HEK293 (cell line): ENCODE data around the gene CACNB2.

Experiments used
- CTCF ChIA-PET: fragments of 350-600 bp; formaldehyde crosslinking; extraction: SDS; loops from one replicate; lab custom pipeline; 2021; ENCODE audit warnings: antibody characterized with exemption; lab: Yijun Ruan, JAX
- POLR2A ChIA-PET: fragments of 300-600 bp; formaldehyde crosslinking; extraction: SDS; loops from one replicate; lab custom pipeline; 2020; ENCODE audit warnings: antibody characterized with exemption, inconsistent platforms; lab: Yijun Ruan, JAX
- H3K27ac ChIP-seq: fragments of 200-500 bp; sonication (Bioruptor generic); 2 replicates; pipeline ENCODE4 v1.5.1; 2014; ENCODE audit warnings: low read depth, low read length, control low read depth, inconsistent platforms; ENCODE audit errors: extremely low read depth
- H3K36me3 ChIP-seq, 2 experiments: fragments of 200-500 bp in 1 of 2; sonication (Bioruptor generic) in 1 of 2; 1 replicate in 1 of 2; 2 replicates in 1 of 2; pipeline ENCODE4 v1.5.1; 2014 to 2017; ENCODE audit warnings: inconsistent platforms in 2 of 2, low read length in 2 of 2; ENCODE audit not compliant: control insufficient read depth in 2 of 2, insufficient read depth in 1 of 2
- H3K4me1 ChIP-seq: fragments of 200-500 bp; sonication (Bioruptor generic); 2 replicates; pipeline ENCODE4 v1.5.1; 2014; ENCODE audit warnings: mild to moderate bottlenecking, low read length, inconsistent platforms; ENCODE audit not compliant: control insufficient read depth, insufficient read depth
- H3K4me3 ChIP-seq: 2 replicates; pipeline ENCODE4 v1.5.1; 2011; ENCODE audit warnings: low read depth, mild to moderate bottlenecking, control low read depth, low read length, moderate library complexity
- H3K9me3 ChIP-seq: fragments of 200-500 bp; sonication (Bioruptor generic); 2 replicates; pipeline ENCODE4 v1.5.1; 2014; ENCODE audit warnings: low read depth, low read length, inconsistent platforms; ENCODE audit not compliant: control insufficient read depth, insufficient read depth
- GLI4 ChIP-seq: fragments of 450-650 bp; formaldehyde crosslinking; IDR thresholded peaks from 2 replicates; pipeline ENCODE4 v1.5.1; 2016; ENCODE audit warnings: missing biosample characterization, missing genetic modification characterization
- OSR2 ChIP-seq: fragments of 450-650 bp; formaldehyde crosslinking; IDR thresholded peaks from 2 replicates; pipeline ENCODE4 v1.5.1; 2016; ENCODE audit warnings: missing biosample characterization, missing genetic modification characterization
- OVOL3 ChIP-seq: fragments of 450-650 bp; formaldehyde crosslinking; IDR thresholded peaks from 2 replicates; pipeline ENCODE4 v1.5.1; 2016; ENCODE audit warnings: missing biosample characterization, missing genetic modification characterization
- PATZ1 ChIP-seq: fragments of 450-650 bp; formaldehyde crosslinking; IDR thresholded peaks from 2 replicates; pipeline ENCODE4 v1.5.1; 2016; ENCODE audit warnings: missing biosample characterization, missing genetic modification characterization
- PRDM1 ChIP-seq: fragments of 450-650 bp; formaldehyde crosslinking; IDR thresholded peaks from 2 replicates; pipeline ENCODE4; 2016; ENCODE audit warnings: missing biosample characterization, missing genetic modification characterization
- SP3 ChIP-seq: fragments of 450-650 bp; formaldehyde crosslinking; IDR thresholded peaks from 2 replicates; pipeline ENCODE4 v1.5.1; 2016; ENCODE audit warnings: missing biosample characterization, missing genetic modification characterization
- SP7 ChIP-seq: fragments of 450-650 bp; formaldehyde crosslinking; IDR thresholded peaks from 2 replicates; pipeline ENCODE4 v1.5.1; 2016; ENCODE audit warnings: missing biosample characterization, missing genetic modification characterization
- ZNF169 ChIP-seq: fragments of 450-650 bp; formaldehyde crosslinking; IDR thresholded peaks from 2 replicates; pipeline ENCODE4 v1.5.1; 2016; ENCODE audit warnings: missing biosample characterization, missing genetic modification characterization
- ZNF202 ChIP-seq: fragments of 450-650 bp; formaldehyde crosslinking; IDR thresholded peaks from 2 replicates; pipeline ENCODE4 v1.5.1; 2016; ENCODE audit warnings: missing biosample characterization, missing genetic modification characterization, borderline replicate concordance
- ZNF24 ChIP-seq: fragments of 450-650 bp; formaldehyde crosslinking; IDR thresholded peaks from 2 replicates; pipeline ENCODE4 v1.5.1; 2016; ENCODE audit warnings: missing biosample characterization, missing genetic modification characterization
- ZNF366 ChIP-seq: fragments of 450-650 bp; formaldehyde crosslinking; conservative IDR thresholded peaks from 2 replicates; pipeline ENCODE4 v1.5.1; 2016; ENCODE audit warnings: missing biosample characterization, missing genetic modification characterization
- ZNF488 ChIP-seq: fragments of 450-650 bp; formaldehyde crosslinking; IDR thresholded peaks from 2 replicates; pipeline ENCODE4 v1.5.1; 2016; ENCODE audit warnings: missing biosample characterization, missing genetic modification characterization
- ZNF501 ChIP-seq: fragments of 450-650 bp; formaldehyde crosslinking; IDR thresholded peaks from 2 replicates; pipeline ENCODE4 v1.5.1; 2016; ENCODE audit warnings: missing biosample characterization, missing genetic modification characterization
- ZNF626 ChIP-seq: fragments of 450-650 bp; sonication (Bioruptor Pico); formaldehyde crosslinking; IDR thresholded peaks from 2 replicates; pipeline ENCODE4 v1.5.1; 2018; ENCODE audit warnings: missing biosample characterization, missing genetic modification characterization, inconsistent platforms
- ZNF701 ChIP-seq: fragments of 450-650 bp; formaldehyde crosslinking; IDR thresholded peaks from 2 replicates; pipeline ENCODE4 v1.5.1; 2016; ENCODE audit warnings: missing biosample characterization, missing genetic modification characterization
- ZNF768 ChIP-seq: fragments of 450-650 bp; formaldehyde crosslinking; IDR thresholded peaks from 2 replicates; pipeline ENCODE4 v1.5.1; 2018; ENCODE audit warnings: missing biosample characterization, mild to moderate bottlenecking, missing genetic modification characterization
- TF ChIP-seq, protein P1 (sequence below): fragments of 450-650 bp; formaldehyde crosslinking; IDR thresholded peaks from 2 replicates; pipeline ENCODE4 v1.5.1; 2017; ENCODE audit warnings: missing biosample characterization, missing genetic modification characterization
- TF ChIP-seq, protein P2 (sequence below): fragments of 450-650 bp; formaldehyde crosslinking; IDR thresholded peaks from 2 replicates; pipeline ENCODE4 v1.5.1; 2016; ENCODE audit warnings: missing biosample characterization, missing genetic modification characterization
- TF ChIP-seq, protein P3 (sequence below): sonication (generic); formaldehyde crosslinking; IDR thresholded peaks from 2 replicates; pipeline ENCODE4 v1.8.1; 2022; ENCODE audit warnings: mild to moderate bottlenecking, moderate library complexity, missing genetic modification reagents

Gene CACNB2

DNA sequence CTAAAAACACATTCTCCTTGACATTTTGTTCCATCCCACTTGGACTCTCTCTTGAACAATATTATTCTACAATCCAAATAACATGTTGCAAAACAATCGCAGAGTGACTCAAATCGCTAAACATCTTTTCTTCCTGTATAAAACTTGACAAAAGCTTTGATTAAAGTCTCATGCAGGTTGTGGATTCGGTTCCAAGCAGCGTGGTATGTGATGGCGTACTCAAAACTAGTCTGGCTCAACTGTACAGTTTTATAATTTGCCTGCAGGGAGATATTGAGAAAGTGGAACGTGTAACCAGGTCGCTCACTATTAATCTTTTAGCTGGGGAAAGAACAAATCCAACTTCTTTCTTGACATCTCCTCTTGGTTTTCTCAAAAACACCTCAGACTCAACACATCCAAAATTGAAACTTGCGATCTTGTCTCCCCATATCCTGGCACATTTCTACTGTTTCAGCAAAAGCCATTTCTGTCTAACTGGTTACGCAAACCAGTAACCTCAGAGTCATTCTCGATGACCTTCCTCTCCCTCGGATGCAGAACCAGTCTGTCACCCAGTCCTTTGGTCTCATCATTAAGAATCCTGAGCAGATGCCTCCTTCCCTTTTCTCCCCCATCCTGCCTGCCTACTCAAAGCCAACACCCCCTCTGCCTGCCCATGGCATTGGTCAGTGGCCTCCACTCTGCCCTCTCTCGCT, 100.1 kb downstream of the CACNB2 start:
- CTCF ChIA-PET: interaction anchor here (0.8 to 2.9 kb wide), 7 partner anchors 10 to 504 kb away, joined by 3 to 16 read pairs (median 4); no protein-coding TSS in a partner anchor
- TF ChIP-seq OVOL3 (no peak), PRDM1 (tag by site-specific recombination) (no peak), ZNF626 (tag by site-specific recombination) (no peak), PATZ1 (tag by site-specific recombination) (no peak), ZNF701 (tag by site-specific recombination) (no peak), ZNF366 (tag by site-specific recombination) (no peak)
- TF ChIP-seq, protein P1, sequence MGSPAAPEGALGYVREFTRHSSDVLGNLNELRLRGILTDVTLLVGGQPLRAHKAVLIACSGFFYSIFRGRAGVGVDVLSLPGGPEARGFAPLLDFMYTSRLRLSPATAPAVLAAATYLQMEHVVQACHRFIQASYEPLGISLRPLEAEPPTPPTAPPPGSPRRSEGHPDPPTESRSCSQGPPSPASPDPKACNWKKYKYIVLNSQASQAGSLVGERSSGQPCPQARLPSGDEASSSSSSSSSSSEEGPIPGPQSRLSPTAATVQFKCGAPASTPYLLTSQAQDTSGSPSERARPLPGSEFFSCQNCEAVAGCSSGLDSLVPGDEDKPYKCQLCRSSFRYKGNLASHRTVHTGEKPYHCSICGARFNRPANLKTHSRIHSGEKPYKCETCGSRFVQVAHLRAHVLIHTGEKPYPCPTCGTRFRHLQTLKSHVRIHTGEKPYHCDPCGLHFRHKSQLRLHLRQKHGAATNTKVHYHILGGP (tag by site-specific recombination): no peak
- TF ChIP-seq, protein P2, sequence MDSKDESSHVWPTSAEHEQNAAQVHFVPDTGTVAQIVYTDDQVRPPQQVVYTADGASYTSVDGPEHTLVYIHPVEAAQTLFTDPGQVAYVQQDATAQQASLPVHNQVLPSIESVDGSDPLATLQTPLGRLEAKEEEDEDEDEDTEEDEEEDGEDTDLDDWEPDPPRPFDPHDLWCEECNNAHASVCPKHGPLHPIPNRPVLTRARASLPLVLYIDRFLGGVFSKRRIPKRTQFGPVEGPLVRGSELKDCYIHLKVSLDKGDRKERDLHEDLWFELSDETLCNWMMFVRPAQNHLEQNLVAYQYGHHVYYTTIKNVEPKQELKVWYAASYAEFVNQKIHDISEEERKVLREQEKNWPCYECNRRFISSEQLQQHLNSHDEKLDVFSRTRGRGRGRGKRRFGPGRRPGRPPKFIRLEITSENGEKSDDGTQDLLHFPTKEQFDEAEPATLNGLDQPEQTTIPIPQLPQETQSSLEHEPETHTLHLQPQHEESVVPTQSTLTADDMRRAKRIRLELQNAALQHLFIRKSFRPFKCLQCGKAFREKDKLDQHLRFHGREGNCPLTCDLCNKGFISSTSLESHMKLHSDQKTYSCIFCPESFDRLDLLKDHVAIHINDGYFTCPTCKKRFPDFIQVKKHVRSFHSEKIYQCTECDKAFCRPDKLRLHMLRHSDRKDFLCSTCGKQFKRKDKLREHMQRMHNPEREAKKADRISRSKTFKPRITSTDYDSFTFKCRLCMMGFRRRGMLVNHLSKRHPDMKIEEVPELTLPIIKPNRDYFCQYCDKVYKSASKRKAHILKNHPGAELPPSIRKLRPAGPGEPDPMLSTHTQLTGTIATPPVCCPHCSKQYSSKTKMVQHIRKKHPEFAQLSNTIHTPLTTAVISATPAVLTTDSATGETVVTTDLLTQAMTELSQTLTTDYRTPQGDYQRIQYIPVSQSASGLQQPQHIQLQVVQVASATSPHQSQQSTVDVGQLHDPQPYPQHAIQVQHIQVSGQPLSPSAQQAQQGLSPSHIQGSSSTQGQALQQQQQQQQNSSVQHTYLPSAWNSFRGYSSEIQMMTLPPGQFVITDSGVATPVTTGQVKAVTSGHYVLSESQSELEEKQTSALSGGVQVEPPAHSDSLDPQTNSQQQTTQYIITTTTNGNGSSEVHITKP (tag by site-specific recombination): no peak
- POLR2A ChIA-PET: no interaction called here
- Histone ChIP-seq H3K27ac (no peak overlapping the region), H3K36me3 (no peaks in the 10 kb centered on the region), H3K9me3 (no peaks in the 10 kb centered on the region), H3K4me1 (no peaks in the 10 kb centered on the region), H3K4me3 (no peak overlapping the region)

- H3K4me1 ChIP-seq: no peaks in the 10 kb centered on the region
- H3K36me3 ChIP-seq: no peaks in the 10 kb centered on the region
- H3K4me3 ChIP-seq: no peak overlapping the region
- ChIA-PET POLR2A (no interaction called here), CTCF (interaction anchor here (1.5 kb wide), 1 partner anchor 9 kb away, joined by 3 read pairs; no protein-coding TSS in a partner anchor)
- H3K9me3 ChIP-seq: no peaks in the 10 kb centered on the region
- no peak overlapping the region for H3K27ac ChIP-seq
- TF ChIP-seq GLI4 (no peak), ZNF501 (tag by site-specific recombination) (no peak), OSR2 (tag by site-specific recombination) (peak; percentile 68), ZNF626 (tag by site-specific recombination) (no peak), ZNF169 (tag by site-specific recombination) (no peak), ZNF24 (tag by site-specific recombination) (no peak), PATZ1 (tag by site-specific recombination) (0 out of 2 replicates have a peak, but pooled peaks have one; percentile 15), ZNF202 (tag by site-specific recombination) (no peak), SP7 (peak; percentile 53; the same call in 1 of the 2 replicates), ZNF488 (no peak), SP3 (tag by site-specific recombination) (no peak), ZNF768 (tag by site-specific recombination) (no peak)
- TF ChIP-seq, protein P3, sequence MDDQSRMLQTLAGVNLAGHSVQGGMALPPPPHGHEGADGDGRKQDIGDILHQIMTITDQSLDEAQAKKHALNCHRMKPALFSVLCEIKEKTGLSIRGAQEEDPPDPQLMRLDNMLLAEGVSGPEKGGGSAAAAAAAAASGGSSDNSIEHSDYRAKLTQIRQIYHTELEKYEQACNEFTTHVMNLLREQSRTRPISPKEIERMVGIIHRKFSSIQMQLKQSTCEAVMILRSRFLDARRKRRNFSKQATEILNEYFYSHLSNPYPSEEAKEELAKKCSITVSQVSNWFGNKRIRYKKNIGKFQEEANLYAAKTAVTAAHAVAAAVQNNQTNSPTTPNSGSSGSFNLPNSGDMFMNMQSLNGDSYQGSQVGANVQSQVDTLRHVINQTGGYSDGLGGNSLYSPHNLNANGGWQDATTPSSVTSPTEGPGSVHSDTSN: no peak
These were observed 106.7 kb downstream of the CACNB2 start for GRCh38 chr10:18246967-18247366.
